GM21390 (cell line): Measurements from ENCODE around the gene MTA1.

ENCODE experiments used
- ATAC-seq: cut with Tn5 transposase; IDR thresholded peaks from one replicate; pipeline ENCODE4 v1.9.1; 2021; ENCODE audit not compliant: unreplicated experiment

MTA1 gene

DNA sequence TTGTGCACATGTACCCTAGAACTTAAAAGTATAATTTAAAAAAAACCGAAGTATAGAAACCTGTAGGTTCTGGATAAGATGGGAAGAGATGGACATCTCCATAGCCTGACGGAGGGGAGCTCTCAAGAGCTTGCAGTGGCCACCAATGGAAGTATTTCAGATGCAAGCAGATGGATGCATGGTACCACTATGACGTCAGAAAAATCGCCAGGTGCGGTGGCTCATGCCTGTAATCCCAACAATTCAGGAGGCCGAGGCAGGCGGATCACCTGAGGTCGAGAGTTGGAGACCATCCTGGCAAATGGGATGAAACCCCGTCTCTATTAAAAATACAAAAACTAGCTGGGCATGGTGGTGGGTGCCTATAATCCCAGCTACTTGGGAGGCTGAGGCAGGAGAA is 17.9 kb upstream of the MTA1 start:
- ATAC-seq: no peak

DNA sequence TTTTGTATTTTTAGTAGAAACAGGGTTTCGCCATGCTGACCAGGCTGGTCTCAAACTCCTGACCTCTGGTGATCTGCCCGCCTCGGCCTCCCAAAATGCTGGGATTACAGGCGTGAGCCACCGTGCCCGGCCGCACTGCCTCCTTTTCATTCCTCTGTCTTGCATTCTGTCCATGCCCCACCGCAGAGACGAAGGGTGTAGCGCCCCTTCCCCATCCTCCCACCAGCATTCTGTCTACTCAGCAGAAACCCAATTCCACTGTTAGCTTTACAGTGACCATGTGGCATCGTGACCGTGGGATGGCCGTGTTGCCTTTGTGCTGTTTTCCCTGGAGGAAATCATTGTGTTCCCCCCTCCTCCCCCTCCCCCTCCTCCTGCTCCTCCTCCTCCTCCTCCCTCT is 11.0 kb upstream of the MTA1 start:
- no peak for ATAC-seq

- ATAC-seq: no peak
These were observed 10.3 kb upstream of the MTA1 start for GRCh38 chr14:105409364-105409763.

DNA sequence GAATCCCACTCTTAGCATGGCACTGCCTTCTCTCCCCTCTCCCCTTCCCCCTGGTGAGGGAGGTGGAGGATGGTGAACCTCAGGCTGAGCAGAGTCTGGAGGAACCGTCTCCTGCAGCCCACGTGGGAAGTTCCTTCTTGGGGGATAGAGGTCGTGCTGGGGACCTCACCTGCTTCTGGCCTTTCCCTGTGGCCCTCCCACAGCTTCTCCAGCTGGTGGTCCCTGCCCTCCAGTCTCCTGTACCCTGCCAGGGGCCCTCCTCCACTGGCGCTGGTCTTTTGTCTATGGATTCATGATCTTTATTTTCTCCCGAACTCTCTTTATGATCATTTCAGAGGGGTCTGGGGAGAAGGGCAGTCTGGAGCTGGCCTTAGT is 9.0 kb upstream of the MTA1 start:
- ATAC-seq: no peak

- no peak for ATAC-seq
These were observed 8.3 kb upstream of the MTA1 start for GRCh38 chr14:105411017-105411941.

DNA sequence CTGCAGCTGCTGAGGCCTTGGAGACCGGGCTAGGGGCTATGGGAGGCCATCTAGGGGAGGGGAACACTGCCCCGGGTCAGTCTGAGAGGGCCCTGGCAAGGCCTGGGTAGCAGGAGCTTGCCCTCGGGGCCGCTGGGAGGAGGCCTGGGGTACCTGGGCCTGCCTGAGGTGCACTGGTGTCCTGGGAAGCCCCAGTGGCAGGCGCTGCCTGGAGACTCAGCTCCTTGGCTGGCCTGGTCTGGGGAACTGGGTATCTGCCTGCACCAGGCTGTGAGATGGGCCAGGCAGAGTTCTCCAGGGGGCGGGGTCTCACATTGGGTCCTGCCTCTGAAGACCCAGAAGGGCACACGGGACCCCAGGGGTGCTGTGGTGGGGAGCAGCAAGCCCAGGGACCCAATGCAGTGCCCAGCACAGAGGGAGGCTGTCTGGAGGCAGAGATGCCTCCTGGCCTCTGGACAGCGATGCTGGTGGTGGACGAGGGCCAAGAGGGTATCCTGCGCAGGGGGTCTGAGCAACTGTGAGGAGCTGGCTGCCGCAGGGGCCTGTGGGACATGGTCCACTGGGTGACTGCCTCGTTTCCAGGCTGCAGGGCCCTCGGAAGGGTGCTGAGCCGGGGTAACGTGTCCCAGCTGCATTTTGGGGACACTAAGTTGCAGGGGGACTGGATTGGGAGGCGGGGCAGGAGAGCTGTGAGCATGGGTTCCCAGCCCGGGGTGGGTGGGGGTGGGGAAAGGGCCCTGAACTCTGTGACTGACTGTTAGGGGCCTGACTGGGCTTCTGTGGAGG is 7.4 kb upstream of the MTA1 start:
- no peak for ATAC-seq

DNA sequence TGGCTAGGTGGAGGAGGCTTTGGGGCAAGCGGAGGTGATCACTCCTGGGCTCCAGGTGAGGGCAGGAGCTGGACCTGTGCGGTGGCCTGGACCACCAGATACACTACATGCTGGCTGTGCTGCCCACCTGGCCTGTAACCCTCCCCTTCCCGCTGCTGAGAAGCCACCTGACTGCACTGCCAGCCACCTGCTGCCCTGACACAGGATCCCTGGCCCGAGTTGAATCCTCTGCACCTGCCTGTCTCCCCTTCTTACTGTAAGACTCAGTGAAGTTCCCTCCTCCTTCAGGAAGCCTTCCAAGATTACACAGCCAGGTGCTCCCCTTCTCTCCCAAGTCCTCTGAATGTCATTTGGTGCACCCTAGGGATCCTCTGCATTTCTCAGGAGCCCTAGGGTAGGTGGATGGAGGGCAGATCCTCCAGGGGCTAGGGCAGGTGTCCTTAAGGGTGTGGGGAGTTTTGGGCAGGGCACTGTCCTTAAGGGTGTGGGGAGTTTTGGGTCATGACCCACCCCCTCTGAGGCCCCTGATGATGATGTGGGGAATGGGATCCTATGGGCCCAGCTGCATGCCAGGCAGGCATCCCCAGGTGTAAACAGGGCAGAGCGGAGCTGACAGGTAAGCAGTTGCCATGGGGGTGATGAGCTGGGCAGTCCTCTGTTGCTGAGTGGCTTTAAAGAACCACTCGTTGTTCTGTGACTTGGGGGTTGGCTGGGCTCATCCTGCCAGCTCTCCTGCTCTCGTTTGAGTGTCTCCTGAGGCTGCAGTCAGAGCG is 6.7 kb upstream of the MTA1 start:
- ATAC-seq: no peak

GRCh38 chr14:105413544-105413886 is 6.1 kb upstream of the MTA1 start:
- ATAC-seq: no peak

DNA sequence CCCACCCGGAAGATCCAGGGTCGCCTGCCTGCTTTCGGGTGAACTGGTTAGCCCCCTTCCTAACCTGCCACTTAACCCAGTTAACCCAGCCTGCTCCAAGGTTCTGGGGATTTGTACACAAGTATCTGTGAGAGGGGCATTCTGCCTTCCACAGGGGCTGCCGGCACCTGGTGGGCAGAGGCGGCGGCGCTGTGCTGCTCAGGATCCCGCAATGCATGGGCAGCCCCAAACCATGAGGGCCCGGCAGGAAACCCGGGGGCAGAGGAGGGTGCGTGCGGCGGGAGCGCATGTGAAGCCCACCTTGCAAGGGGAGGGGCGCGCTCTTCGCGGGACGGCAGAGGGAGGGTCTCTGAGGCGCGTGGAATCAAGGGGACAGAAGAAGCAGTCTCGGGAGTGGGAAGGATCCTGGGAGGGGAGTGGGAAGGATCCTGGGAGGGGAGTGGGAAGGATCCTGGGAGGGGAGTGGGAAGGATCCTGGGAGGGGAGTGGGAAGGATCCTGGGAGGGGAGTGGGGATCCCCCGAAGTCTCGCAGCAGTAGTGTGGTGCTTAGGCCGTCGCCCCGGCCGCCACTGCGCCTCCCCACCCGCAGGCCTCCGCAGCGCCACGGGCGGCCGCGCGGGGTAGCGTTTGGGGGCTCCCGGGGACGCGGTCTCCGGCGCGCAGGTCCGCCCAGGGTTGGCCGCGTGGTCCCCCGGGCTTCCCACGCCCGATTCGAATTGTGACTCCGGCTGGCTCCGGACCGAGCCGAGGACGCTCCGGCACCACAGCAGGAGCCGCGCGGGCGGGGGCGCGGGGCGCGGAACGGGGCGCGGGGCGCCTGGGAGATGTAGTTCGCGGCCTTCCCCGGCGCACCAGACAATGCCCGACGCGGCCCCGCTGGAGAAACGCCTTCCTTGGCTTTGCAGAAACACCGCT is 4.9 kb upstream of the MTA1 start:
- no peak for ATAC-seq

DNA sequence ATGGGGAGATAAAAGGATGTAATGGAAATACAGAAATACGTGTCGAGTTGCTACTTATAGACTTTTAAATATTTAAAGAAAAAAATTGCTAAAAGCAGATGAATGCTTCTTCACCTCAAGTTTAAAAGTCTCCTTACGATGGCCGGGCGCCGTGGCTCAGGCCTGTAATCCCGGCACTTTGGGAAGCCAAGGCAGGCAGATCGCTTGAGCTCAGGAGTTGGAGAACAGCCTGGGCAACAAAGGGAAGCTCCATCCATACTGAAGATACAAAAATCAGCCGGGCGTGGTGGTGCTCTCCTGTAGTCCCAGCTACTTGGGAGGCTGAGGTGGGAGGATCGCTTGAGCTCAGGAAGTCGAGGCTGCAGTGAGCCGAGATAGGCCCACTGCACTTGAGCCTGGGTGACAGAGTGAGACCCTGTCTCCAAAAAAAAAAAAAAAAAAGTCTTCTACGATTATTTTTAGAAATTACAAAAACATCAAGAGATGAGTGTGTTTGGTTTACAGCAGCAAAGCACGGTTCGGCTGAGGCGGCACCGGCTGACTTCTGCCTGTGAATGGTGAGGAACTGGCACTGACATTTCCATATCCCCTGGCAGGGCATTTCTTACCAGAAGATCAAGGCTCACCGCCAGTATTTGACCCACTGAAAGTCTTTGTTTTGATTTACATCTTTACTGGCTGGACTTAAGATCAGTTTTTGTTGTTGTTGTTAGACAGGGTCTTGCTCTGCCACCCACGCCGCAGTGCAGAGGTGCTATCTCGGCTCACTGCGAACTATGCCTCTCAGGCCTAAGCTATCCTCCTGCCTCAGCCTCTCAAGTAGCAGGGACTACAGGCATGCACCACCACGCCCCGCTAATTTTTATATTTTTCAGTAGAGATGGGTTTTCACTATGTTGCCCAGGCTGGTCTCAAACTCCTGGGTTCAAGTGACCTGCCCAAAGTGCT is 3.9 kb upstream of the MTA1 start:
- no peak for ATAC-seq

DNA sequence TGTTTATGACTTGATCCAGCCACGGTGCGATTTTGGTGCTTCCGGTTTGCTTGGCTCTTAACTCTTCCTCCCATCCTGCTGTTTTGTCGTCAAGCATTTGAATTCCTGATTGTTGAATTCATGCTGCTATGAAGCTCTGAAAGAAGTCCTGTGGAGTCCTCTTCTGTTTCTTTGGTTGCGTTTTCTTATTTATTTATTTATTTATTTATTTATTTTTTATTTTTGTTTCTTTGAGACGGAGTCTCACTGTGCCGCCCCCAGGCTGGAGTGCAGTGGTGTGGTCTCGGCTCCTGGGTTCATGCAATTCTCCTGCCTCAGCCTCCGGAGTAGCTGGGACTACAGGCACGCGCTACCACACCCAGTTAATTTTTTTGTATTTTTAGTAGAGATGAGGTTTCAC is 3.0 kb upstream of the MTA1 start:
- no peak for ATAC-seq

GRCh38 chr14:105417690-105418121 is 1.9 kb upstream of the MTA1 start:
- no peak for ATAC-seq

- no peak for ATAC-seq
These were observed 1.1 kb upstream of the MTA1 start for GRCh38 chr14:105418269-105419194.

- ATAC-seq: no peak
These were observed 710 bp downstream of the MTA1 start for GRCh38 chr14:105420101-105420973.

DNA sequence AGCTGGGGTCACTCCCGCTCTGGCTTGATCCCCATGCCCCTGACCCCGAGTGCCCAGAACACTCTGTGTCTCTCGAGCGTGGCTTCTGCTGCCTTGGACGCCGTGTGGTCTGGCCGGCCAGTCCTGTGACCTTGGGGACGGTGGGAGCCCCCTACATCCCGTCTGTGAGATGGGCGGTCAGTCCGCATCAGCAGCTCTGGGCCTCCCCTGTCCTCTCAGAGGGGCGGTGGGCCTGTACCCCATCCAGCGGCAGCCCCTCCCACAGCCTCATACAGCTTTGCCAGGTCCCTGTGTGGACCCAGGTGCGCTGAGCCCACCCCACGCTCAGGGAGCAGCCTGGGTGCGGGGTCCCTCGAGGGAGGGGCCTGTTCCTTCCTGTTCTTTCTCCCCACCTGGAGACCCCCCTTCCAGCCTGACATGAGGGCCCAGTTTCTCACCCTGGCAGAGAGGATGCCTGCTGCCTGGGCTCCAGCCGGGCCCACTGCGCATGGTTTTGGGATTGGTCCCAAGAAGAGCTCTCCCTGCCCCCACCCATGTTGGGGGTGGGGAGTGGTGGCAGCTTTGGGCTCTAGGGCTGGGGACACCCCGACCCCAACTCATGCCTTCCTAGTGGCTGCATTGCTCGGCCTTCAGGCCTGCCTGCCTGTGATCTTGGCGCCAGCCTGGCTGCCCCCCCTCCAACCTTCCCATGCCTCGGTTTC is 1.5 kb downstream of the MTA1 start:
- no peak for ATAC-seq

- no peak for ATAC-seq
These were observed 2.3 kb downstream of the MTA1 start for GRCh38 chr14:105421723-105422615.
